NCI-H345 treated with DMSO at 0.1 percent for 48 hours (cell line): Measurements from ENCODE around the gene ZBTB48.
A peak's percentile ranks its signal among the peaks of the same experiment; 100 is the strongest.
"Not testable (repeated sequence)": the region's sequence is repeated elsewhere in the genome, so short reads cannot be mapped to it uniquely, and the experiment has no call there.

Source experiments
- DNase-seq: peaks from one replicate; lab custom pipeline; 2025; ENCODE audit not compliant: unreplicated experiment; lab: John Stamatoyannopoulos, UW

ZBTB48 gene

DNA sequence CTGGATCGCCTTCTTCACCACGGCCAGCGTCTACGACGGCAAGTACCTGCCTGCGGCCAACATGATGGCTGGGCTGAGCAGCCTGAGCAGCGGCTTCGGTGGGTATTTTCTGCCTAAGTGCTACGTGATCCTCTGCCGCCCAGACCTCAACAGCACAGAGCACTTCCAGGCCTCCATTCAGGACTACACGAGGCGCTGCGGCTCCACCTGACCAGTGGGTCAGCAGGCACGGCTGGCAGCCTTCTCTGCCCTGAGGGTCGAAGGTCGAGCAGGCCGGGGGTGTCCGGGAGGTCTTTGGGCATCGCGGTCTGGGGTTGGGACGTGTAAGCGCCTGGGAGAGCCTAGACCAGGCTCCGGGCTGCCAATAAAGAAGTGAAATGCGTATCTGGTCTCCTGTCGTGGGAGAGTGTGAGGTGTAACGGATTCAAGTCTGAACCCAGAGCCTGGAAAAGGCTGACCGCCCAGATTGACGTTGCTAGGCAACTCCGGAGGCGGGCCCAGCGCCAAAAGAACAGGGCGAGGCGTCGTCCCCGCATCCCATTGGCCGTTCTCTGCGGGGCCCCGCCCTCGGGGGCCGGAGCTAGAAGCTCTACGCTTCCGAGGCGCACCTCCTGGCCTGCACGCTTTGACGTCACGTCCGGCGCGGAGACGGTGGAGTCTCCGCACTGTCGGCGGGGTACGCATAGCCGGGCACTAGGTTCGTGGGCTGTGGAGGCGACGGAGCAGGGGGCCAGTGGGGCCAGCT lies at the start of gene ZBTB48:
Gene ZBTB48 (plus strand): TSS at position 621 of the 745 bp plus-strand sequence. CDS start 616 bp downstream, outside the sequence.
- DNase-seq = peak; percentile 94

DNA sequence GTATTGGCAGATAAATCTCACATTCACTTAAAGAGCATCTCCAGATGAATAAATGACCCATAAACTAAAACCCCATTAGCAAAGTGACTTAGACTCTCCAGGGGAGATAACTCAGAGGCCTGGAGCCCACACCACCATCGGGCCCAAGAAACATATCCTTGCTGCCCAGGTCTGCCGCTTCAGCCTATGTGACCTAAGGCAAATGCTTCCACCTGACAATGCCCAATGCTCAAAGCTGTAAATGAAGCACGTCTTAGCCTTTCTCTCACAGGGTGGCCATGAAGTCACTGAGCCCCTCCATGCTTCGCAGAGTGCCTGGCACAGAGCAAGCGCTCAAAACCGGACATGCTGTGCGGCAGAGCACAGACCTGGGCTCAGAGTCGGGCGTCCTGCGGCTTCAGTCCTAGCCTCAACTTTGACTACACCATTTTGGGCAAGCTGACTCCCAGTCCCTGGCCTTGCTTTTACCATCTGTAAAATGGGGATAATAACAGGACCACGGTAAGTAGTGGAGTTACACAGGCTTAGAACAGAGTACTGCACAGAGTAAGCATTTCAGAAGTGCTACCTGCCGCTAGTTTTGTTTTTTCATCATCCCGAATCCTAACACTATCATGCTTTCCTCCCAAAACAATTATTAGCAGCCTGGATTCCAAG lies 49.2 kb upstream of the ZBTB48 start:
- DNase-seq = no peak

DNA sequence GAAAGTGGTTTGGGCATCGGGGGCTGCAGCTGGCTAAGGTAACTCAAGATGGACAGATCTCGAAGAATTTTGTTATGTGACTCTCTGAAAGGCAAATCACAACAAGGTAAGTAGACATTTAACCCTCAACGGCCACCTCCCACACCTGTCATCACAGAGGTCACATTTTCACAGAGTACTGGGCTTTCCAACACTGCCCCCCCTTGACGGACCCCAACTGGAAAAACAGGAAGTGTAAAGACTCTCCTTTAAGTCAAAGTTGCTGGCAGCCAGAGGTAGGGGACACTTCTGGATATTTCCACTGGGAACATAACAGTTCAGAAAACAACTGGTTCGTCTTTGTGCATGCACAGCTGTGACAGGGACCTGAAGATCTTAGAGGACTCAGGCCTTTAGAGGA lies 47.8 kb upstream of the ZBTB48 start:
- DNase-seq = no peak

DNA sequence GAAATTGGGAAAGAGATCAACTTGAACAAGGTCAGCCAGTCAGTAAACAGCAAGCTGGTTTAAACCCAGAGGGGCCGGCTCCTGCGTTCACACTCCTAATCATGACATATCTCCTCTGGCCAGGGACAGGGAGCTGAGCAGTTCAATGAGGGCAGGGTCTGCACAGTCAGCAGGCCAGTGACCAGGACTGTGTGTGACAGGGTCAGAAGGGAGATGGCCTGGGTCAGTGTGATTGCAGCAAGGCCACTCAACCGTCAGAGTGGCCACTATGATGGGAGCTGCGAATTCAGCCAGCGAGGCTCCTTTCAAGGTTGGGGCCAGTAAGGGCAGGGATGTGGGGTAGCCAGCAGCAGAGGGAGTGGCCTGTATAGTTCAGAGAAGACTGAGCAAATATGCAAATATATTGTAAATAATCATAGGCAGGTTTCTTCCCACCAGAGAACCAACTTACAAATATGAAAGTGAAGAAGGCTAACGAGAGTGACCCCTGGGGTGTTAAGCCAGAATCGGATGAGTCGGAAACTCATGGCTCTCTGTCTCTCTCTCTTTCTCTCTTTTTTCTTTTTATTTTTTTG lies 45.5 kb upstream of the ZBTB48 start:
- no peak for DNase-seq

DNA sequence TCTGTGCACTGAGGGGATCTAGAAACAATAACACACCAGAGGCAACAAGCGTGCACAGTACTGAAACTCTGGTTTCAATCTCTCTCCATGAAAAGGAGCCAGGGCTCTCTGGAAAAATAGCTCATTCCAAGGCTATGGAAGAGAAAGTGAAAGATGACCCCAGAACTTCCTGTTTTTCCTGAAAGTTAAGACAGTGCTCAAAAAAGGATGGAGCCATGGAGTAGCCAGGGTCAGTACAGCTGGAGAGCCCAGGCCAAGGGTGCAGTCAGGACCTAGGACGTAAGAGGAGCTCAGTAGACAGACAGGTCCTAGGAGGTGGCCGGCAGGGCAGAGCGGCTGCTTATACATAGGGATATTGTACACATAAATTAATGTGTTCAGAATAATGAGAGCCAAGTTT lies 44.6 kb upstream of the ZBTB48 start:
- no peak for DNase-seq

DNA sequence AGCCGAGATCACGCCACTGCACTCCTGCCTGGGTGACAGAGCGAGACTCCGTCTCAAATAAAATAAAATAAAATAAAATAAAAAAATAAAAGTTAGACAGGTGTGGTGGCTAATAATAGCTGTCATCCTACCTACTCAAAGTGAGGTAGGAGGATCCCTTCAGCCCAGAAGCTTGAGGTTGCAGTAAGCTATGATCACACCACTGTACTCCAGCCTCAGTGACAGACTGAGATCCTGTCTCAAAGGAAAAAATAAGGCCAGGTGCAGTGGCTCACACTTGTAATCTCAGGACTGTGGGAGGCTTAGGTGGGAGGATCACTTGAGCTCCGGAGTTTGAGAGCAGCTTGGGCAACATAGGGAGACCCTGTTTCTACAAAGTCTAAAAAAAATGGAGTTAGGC lies 43.5 kb upstream of the ZBTB48 start:
- no peak for DNase-seq

DNA sequence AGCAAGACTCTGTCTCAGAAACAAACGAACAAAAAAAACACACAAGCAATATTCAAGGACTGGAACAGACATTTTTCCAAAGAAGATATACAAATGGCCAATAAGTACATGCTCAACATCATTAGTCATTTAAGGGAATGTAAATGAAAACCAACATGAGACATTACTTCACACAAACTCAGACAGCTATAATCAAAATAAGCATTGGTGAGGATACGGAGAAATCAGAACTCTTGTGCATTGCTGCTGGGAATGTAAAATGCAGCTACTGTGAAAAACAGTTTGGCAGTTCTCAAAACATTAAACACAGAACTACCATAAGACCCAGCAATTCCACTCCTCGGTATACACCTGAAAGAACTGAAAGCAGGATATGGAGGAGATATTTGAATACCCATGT lies 40.8 kb upstream of the ZBTB48 start:
- no peak for DNase-seq

DNA sequence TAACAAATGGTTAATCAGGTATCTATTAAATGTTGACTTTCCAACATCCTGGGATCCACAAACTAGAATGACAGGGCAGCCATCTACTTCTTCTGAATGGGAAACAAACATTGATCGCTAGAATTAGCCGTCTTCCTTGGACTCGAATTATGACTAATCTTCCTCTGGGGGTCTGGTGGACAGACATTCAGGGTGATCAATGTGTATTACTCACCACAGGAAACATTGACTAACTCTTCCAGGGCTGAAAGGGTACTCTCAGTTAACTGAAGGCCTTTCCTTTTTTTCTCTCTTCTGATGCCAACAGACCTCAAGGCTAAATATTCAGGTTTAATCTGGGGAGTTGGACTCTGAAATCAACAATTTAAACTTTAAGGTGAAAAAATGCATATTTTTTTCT lies 35.0 kb upstream of the ZBTB48 start:
- DNase-seq = no peak

DNA sequence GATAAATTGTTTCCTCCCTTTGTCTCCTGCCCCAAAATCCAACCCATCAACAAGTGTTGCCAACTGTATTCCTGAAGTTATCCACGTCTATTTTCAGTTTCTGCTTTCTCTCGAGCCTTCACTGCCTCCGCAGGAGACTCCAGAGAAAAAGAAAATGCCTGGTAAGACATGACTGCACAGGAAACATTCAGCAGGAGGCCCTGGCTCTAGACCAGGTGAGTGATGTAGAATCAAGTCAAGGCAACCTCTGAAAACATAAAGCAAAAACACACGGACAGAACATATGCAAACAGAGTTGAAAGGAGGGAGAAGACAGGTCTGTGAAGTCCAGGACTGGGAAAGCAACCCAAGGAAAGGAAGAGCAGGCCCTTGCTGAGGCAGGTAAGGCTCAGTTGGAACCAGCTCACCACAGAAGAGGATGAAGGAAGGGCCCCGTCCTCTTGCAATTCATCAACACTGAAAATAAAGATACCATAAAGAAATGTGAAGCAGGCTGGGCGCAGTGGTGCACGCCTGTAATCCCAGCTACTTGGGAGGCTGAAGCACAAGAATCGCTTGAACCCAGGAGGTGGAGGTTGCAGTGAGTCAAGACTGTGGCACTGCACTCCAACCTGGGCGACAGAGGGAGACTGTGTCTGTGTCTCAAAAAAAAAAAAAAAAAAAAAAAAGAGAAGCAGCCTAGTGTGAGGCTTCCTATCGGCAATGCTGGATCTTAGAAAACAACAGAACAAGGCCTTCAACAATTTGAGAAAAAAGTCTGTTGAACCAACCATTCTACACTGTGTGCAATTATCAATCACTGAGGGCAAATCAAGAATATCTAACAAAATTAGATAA lies 34.3 kb upstream of the ZBTB48 start:
- no peak for DNase-seq

DNA sequence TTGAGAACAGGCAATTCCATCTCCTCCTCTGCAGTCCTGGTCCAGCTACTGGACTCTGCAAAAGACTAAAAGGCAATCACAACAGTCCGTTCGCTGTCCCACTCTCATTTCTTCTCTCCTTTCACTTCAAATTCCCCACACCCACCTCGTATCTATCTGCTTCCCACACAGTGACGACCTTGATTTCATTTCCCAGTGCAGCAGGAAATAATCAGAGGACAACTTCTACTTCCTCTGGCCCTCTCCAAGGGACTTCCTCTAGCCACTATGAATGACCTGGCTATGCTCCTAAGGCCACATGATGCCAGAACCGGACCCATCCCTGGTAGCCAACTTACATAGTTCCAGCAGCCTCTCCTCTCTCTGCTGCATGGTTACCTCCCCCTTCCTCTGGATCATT lies 33.5 kb upstream of the ZBTB48 start:
- DNase-seq = no peak

DNA sequence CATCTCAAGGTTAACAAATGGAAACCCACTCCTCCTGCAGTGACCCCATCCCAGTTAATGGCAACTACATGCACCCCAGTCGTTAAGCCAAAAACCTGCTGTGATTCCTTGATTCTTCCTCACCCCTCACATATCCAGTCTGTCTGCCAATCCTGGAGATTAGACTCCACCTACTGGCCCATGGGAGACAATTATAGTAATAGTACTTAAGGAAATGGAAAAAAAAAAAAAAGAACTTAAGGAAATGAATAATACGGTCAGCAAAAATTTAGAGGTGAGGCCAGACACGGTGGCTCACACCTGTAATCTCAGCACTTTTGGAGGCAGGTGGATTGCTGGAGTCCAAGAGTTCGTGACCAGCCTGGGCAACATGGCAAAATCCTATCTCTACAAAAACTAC lies 32.5 kb upstream of the ZBTB48 start:
- DNase-seq = no peak

DNA sequence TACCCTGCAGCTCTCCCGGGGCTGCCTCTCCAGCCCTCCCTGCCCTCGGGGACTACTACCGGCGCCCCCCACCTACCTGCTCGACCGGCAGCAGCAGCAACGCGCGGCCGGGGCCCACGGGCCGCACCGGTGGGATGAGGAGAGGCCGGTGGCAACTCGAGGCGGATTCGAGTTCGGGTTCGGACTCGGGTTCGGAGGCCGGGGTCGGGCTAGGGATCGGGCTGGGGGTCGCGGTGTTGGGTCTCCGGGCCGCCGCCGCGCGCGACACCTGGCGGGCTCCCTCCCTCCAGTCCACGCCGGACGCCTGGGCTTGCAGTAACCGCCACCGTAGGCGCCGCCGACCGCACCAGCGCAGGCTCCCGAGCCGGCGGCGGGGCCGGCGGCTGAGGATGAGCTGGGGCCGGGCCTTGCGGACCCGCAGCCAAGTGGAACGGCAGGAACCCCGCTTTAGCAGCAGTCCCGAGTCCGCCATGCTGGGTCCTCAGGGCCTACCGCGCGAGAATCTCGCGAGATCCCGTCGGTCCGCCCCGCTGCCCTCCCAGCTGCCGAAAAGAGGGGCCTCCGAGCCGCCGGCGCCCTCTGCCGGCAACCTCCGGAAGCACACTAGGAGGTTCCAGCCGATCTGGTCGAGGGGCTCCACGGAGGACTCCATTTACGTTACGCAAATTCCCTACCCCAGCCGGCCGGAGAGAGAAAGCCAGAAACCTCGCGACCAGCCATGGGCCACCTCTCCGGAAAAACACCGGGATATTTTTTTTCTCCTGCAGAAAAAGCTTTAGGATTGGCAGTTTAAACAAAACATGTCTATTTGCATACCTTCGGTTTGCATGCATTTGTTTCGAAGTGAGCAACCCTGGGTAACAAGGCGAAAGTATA lies 25.5 kb upstream of the ZBTB48 start, which contains the start of gene NOL9:
Gene NOL9 (minus strand): TSS at position 483 of the 876 bp plus-strand sequence. CDS start 11 bp downstream, at position 472.
- DNase-seq = peak; percentile 74

DNA sequence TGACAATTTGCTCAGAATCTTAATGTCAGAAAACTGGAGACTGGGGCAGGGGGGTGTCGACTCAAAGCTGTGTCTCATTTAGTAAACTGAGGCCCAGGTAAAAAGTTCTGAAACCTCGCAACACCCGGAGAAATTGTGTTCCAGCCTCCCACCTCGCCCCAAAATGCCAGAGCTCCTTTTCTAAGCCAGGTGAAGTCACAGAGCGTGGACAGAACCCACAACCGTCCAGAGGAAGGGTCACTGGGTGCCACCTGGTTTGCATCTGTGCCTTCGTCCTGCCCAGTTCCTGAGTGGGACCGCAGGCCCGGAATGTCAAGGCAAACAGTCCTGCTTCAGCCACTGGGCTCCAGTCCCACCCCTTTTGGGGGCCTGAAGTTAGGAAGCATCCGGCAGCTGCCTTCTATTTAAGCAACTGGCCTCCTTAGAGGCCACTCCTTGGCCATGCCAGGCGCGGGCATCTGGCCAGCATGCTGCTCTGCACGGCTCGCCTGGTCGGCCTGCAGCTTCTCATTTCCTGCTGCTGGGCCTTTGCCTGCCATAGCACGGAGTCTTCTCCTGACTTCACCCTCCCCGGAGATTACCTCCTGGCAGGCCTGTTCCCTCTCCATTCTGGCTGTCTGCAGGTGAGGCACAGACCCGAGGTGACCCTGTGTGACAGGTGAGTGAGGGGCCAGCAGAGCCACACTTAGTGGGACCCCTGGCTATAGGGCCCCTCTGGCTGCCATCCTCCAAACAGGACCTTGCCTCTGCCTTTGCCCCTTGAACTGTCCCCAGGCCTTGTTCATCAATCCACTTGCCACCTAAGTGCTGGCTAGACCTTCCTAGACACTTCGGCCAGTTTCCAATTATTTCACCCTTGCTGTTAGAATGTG lies 24.7 kb upstream of the ZBTB48 start, which contains the start of gene TAS1R1:
Gene TAS1R1 (plus strand): TSS at position 401 of the 872 bp plus-strand sequence. CDS start 67 bp downstream, at position 468.
- DNase-seq = no peak

DNA sequence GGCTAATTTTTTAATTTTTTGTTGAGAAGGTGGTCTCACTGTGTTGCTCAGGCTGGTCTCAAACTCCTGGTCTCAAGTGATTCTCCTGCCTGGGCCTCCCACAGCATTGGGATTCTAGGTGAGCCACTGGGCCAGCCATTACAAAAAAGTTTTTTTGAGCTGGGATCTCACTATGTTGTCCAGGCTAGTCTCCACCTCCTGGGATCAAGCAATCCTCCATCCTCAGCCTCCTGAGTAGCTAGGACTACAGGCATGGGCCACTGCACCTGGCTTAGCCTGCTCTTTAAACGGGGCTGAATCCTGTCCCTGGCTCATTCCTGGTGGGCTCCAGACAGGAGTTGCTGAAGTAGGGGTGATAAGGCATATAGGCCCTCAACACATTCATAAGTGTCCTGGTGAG lies 22.2 kb upstream of the ZBTB48 start:
- DNase-seq = no peak

DNA sequence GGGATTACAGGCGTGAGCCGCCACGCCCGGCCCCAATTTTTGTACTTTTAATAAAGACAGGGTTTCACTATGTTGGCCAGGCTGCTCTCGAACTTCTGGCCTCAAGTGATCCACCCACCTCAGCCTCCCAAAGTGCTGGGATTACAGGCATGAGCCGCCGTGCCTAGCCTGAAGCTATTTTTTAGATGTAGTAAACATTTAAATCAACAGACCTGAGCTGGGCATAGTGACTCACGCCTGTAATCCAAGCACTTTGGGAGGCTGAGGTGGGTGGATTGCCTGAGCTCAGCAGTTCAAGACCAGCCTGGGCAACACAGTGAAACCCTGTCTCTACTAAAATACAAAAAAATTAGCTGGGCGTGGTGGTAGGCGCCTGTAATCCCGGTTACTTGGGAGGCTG lies 20.6 kb upstream of the ZBTB48 start:
- not testable (repeated sequence) for DNase-seq

DNA sequence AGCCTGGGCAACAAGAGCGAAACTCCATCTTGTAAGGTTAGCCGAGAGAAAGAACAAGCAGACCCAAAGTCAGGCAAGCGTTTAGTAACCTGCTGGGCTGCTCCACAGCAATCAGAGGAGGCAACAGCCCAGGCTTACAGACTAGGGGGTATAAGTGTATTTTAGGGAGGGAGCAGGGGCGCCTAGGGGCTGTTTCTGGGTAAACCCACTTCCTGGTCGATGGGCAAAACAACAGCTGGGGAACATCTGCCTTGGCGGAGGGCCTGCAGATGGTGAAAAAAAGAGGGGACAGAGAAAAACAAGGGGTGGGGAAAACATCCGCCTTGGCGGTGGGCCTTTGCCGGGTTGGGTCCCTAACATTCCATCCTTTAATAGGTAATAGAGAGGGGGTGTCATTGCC lies 19.5 kb upstream of the ZBTB48 start:
- no peak for DNase-seq

DNA sequence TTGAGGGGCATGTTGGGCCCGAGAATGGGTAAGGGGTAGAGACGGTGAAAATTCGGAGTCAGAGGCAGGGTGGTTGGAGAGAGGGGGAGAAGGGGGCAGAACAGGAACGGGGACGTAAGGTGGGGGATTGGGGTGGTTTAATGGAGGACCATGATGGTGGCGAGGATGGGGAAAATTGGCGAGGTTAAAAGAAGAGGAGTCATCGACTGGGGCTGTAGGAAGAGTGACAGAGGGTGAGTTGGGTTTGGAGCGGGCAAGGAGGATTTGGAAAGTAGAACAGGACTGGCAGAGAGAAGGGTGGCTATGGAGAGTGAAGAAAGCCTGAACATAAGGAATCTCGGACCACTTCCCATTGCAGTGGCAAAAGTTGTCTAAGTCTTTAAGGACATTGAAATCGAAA lies 10.8 kb upstream of the ZBTB48 start:
- no peak for DNase-seq

DNA sequence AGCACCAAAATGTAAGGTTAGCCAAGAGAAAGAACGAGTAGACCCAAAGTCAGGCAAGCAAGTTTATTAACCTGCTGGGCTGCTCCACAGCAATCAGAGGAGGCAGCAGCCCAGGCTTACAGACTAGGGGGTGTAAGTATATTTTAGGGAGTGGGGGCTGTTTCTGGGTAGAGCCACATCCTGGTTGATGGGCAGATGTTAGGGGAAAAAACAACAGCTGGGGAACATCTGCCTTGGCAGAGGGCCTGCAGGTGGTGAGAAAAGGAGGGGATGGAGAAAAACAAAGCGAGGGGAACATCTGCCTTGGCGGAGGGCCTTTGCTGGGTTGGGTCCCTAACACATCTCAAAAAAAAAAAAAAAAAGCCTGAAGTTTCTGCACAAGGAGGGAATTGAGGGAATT lies 9.7 kb upstream of the ZBTB48 start:
- DNase-seq = no peak

DNA sequence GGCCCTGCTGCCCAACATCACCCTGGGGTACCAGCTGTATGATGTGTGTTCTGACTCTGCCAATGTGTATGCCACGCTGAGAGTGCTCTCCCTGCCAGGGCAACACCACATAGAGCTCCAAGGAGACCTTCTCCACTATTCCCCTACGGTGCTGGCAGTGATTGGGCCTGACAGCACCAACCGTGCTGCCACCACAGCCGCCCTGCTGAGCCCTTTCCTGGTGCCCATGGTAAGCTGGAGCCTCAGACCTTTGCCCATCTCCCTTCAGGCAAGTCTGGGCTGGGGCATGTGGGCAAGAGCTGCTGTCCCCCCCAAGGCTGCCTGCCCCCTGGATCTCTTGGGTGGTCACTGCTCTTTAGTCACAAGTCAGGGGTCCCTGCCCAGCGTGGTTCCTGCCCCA lies 8.8 kb upstream of the ZBTB48 start:
- no peak for DNase-seq
